Measurements from ENCODE around the gene TMED9.

TMED9 gene

GRCh38 chr5:177557041-177557647 lies 34.9 kb upstream of the TMED9 start:
- TF ChIP-seq GATA3 (IDR thresholded peaks at IDR 0.05; ENCODE audit: low read depth, low read length) (no peak), GATA2 (IDR thresholded peaks at IDR 0.05; ENCODE audit: low read depth, low read length) (no peak)

- no peak for TF ChIP-seq GATA3 (IDR thresholded peaks at IDR 0.05; ENCODE audit: low read depth, low read length)
- TF ChIP-seq GATA2 (IDR thresholded peaks at IDR 0.05; ENCODE audit: low read depth, low read length) = no peak
Measured at GRCh38 chr5:177557796-177558195, 34.2 kb upstream of the TMED9 start.

- no peak for TF ChIP-seq GATA3 (IDR thresholded peaks at IDR 0.05; ENCODE audit: low read depth, low read length)
- no peak for TF ChIP-seq GATA2 (IDR thresholded peaks at IDR 0.05; ENCODE audit: low read depth, low read length)
Measured at GRCh38 chr5:177565046-177565445, 27.0 kb upstream of the TMED9 start.

DNA sequence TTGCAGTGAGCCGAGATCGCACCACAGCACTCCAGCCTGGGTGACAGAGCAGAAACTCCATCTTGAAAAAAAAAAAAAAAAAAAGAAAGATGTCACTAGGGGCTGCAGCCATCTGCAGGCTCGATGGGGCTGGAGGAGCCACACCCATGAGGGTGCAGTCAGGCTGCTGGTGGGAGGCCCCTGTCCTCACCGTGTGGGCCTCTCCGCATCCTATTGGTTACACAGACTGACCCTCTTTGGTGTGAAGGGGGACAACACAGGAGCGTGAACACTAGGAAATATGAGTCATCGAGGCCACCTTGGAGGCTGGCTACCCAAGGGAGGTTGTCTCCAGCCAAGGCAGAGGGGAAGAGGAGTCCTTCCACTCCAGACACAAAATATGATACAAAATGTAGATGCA lies 23.7 kb upstream of the TMED9 start:
- no peak for TF ChIP-seq GATA3 (IDR thresholded peaks at IDR 0.05; ENCODE audit: low read depth, low read length)
- TF ChIP-seq GATA2 (IDR thresholded peaks at IDR 0.05; ENCODE audit: low read depth, low read length) = no peak

GRCh38 chr5:177569894-177570293 lies 22.1 kb upstream of the TMED9 start:
- TF ChIP-seq GATA3 (IDR thresholded peaks at IDR 0.05; ENCODE audit: low read depth, low read length) (no peak), GATA2 (IDR thresholded peaks at IDR 0.05; ENCODE audit: low read depth, low read length) (no peak)

DNA sequence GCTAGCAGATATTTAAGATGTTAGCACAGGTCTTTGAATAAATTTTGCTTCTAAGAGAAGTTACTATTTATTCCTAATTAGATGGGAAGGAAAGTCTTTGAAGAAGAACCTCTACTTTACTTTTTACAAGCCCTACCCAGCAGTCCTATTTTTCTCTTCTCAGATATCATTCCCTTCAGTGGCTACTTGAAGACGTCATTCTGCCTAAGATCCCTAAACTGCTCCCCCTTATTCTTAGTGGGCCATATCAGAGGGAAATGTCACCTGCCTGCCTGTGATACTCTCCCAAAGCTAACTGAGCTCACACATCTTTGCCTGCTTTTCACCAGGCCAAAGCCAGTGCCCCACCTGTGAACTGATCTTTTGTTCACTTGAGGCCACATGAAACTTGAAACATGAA lies 16.5 kb upstream of the TMED9 start:
- TF ChIP-seq GATA3 (IDR thresholded peaks at IDR 0.05; ENCODE audit: low read depth, low read length) (no peak), GATA2 (IDR thresholded peaks at IDR 0.05; ENCODE audit: low read depth, low read length) (no peak)

DNA sequence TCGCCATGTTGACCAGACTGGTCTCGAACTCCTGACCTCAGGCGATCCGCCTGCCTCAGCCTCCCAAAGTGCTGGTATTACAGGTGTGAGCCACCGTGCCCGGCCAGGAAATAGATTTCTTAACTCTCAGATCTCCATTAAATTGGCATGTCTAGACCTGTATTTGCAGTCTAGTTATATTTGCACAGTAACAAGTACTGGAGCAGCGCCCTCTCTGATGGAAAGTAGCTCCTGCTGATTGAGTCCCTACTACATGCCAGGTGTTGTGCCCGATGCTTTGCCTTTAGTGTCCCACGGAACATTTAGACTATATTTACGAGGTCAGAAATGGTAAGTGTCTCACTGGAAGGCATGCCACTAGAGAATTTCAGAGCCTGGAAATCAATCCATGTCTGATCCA lies 15.8 kb upstream of the TMED9 start:
- TF ChIP-seq GATA2 (IDR thresholded peaks at IDR 0.05; ENCODE audit: low read depth, low read length) (no peak), GATA3 (IDR thresholded peaks at IDR 0.05; ENCODE audit: low read depth, low read length) (no peak)

- TF ChIP-seq GATA3 (IDR thresholded peaks at IDR 0.05; ENCODE audit: low read depth, low read length) (no peak), GATA2 (IDR thresholded peaks at IDR 0.05; ENCODE audit: low read depth, low read length) (no peak)
Measured at GRCh38 chr5:177578316-177578715, 13.7 kb upstream of the TMED9 start.

DNA sequence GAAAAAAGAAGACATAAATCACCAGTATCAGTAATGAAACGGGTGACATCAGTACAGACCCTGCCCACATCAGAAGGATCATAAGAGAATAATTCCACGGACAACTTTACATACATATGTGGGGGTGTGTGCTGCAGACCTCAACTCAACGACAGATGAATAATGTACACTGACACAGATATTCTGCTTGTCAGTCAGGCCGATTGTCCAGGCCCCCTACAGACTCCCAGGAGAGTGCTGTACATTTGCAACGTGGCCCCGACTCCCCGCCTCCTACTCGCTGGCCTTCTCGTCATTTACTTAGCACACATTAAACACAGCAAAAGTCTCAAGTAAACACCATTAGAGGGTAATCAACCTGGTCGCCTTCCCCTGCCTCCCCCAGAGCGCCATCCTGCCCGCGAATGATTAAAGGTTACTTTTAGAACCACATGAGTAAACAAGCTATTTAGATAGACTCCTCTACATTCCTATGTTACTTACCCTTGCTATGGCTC lies 3.5 kb upstream of the TMED9 start:
- TF ChIP-seq GATA3 (IDR thresholded peaks at IDR 0.05; ENCODE audit: low read depth, low read length) (no peak), GATA2 (IDR thresholded peaks at IDR 0.05; ENCODE audit: low read depth, low read length) (no peak)

DNA sequence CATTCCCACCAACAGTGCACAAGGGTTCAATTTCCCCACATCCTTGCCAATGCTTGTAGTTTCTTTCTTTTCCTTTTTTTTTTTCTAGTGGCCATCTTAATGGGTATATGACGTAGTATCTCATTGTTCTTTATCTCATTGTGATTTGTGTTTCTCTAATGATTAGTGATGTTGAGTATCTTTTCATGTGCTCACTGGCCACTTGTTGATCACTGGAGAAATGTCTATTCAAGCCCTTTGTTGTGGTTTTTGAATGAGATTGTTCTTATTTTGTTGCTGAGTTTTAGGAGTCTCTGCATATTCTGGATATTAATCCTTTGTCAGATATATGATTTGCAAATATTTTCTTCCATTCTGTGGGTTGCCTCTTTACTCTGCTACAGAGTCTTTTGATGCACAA lies 1.6 kb upstream of the TMED9 start:
- TF ChIP-seq GATA2 (IDR thresholded peaks at IDR 0.05; ENCODE audit: low read depth, low read length) (no peak), GATA3 (IDR thresholded peaks at IDR 0.05; ENCODE audit: low read depth, low read length) (no peak)

- no peak for TF ChIP-seq GATA3 (IDR thresholded peaks at IDR 0.05; ENCODE audit: low read depth, low read length)
- no peak for TF ChIP-seq GATA2 (IDR thresholded peaks at IDR 0.05; ENCODE audit: low read depth, low read length)
Measured at GRCh38 chr5:177591690-177592009, 353 bp upstream of the TMED9 start.

GRCh38 chr5:177592905-177593304 lies 902 bp downstream of the TMED9 start:
- TF ChIP-seq GATA3 (IDR thresholded peaks at IDR 0.05; ENCODE audit: low read depth, low read length) (no peak), GATA2 (IDR thresholded peaks at IDR 0.05; ENCODE audit: low read depth, low read length) (no peak)

DNA sequence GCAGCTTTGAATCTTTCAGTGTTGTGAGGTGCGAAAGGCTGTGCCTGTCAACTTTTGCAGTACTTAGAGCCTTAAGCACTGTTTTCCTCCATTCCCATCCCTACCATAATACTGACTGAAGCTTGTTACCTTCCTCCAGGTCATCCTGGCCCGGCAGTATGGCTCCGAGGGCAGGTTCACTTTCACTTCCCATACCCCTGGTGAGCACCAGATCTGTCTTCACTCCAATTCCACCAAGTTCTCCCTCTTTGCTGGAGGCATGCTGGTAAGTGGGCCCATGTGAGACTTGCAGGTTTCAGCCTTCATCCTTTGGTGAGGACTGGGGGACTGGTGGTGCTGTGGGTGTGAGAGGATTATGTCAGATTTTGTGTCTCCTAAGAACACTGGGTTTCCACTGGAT lies 1.5 kb downstream of the TMED9 start:
- TF ChIP-seq GATA2 (IDR thresholded peaks at IDR 0.05; ENCODE audit: low read depth, low read length) (no peak), GATA3 (IDR thresholded peaks at IDR 0.05; ENCODE audit: low read depth, low read length) (no peak)

DNA sequence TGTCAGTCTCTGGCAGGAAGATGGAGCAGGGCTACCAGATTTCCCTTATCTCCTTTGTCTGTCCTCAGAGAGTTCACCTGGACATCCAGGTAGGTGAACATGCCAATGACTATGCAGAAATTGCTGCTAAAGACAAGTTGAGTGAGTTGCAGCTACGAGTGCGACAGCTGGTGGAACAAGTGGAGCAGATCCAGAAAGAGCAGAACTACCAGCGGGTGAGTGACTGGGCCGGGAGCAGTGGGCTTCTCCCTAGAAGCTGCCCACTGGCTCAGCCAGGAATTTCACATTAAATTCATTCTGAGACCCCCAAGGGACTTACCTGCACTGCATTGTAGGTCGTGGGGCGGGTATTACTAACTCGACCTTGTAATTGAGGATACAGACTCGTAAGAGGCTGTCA lies 2.1 kb downstream of the TMED9 start:
- TF ChIP-seq GATA2 (IDR thresholded peaks at IDR 0.05; ENCODE audit: low read depth, low read length) (no peak), GATA3 (IDR thresholded peaks at IDR 0.05; ENCODE audit: low read depth, low read length) (no peak)

- TF ChIP-seq GATA3 (IDR thresholded peaks at IDR 0.05; ENCODE audit: low read depth, low read length) (no peak), GATA2 (IDR thresholded peaks at IDR 0.05; ENCODE audit: low read depth, low read length) (no peak)
Measured at GRCh38 chr5:177595026-177595585, 3.1 kb downstream of the TMED9 start.
